HG03045 (cell line): ENCODE measurements around the gene SLC4A2.

Source experiments
- ATAC-seq: cut with Tn5 transposase; IDR thresholded peaks from one replicate; pipeline ENCODE4 v1.9.1; 2021; ENCODE audit warnings: mild to moderate bottlenecking, moderate library complexity; ENCODE audit not compliant: unreplicated experiment

SLC4A2 gene

GRCh38 chr7:151079199-151079910 lies 20.0 kb downstream of the SLC4A2 start:
- no peak for ATAC-seq

- peak; percentile 1 for ATAC-seq
Measured at GRCh38 chr7:151080067-151080521, 20.7 kb downstream of the SLC4A2 start.

- peak; percentile 78 for ATAC-seq
Measured at GRCh38 chr7:151080522-151081169, 21.3 kb downstream of the SLC4A2 start, which contains the start of gene FASTK. TSS of gene FASTK (minus strand) at chr7:151080809. CDS start at chr7:151080766, 43 bp downstream.

GRCh38 chr7:151081170-151082101 lies 22.0 kb downstream of the SLC4A2 start:
- no peak for ATAC-seq

GRCh38 chr7:151082141-151083070 lies 23.0 kb downstream of the SLC4A2 start:
- ATAC-seq: no peak

- ATAC-seq: peak; percentile 54
Measured at GRCh38 chr7:151083071-151083823, 23.9 kb downstream of the SLC4A2 start, which contains the start of gene TMUB1. TSS of gene TMUB1 (minus strand) at chr7:151083493. CDS start at chr7:151082563, 930 bp downstream.

- no peak for ATAC-seq
Measured at GRCh38 chr7:151083824-151084160, 24.4 kb downstream of the SLC4A2 start.

GRCh38 chr7:151085329-151085690 lies 25.9 kb downstream of the SLC4A2 start:
- ATAC-seq: no peak

GRCh38 chr7:151085691-151086620 lies 26.6 kb downstream of the SLC4A2 start, which contains the start of gene AGAP3:
TSS of gene AGAP3 (plus strand) at chr7:151086475. CDS start at chr7:151086742, 267 bp downstream.
- ATAC-seq: peak; percentile 48

- no peak for ATAC-seq
Measured at GRCh38 chr7:151086802-151087244, 27.4 kb downstream of the SLC4A2 start.

- ATAC-seq: no peak
Measured at GRCh38 chr7:151087245-151088018, 28.0 kb downstream of the SLC4A2 start.

- ATAC-seq: no peak
Measured at GRCh38 chr7:151088019-151088855, 28.8 kb downstream of the SLC4A2 start.

GRCh38 chr7:151088856-151089699 lies 29.7 kb downstream of the SLC4A2 start:
- ATAC-seq: no peak

- ATAC-seq: no peak
Measured at GRCh38 chr7:151089893-151090730, 30.7 kb downstream of the SLC4A2 start.

GRCh38 chr7:151091003-151091402 lies 31.6 kb downstream of the SLC4A2 start:
- ATAC-seq: no peak
